HCT116 (cell line): ENCODE results near the gene IRAK1BP1. TPM values are rescaled to one million over a fixed set of nuclear protein-coding genes. Genes with fewer than 3 reads are reported as not detected.

Experiments
- ATAC-seq: fragments of 200-7000 bp; cut with Tn5 transposase; 2 replicates; pipeline ENCODE4 v1.9.1; 2020; ENCODE audit warnings: mild to moderate bottlenecking, moderate library complexity
- BruUV-seq: library from RNA; stranded (reverse); fragments of 400-500 nt; replicated peaks from 2 replicates; lab custom pipeline; 2021; lab: Mats Ljungman, UMichigan
- CTCF ChIA-PET: fragments of 300-600 bp; sonication (Branson Sonifier 250); formaldehyde crosslinking; loops from one replicate; lab custom pipeline; 2021; ENCODE audit warnings: antibody characterized with exemption; lab: Charles Lee
- POLR2A ChIA-PET: fragments of 300-600, 350-600 bp; sonication (Branson Sonifier 250); formaldehyde crosslinking; loops from one replicate; lab custom pipeline; 2021; ENCODE audit warnings: antibody characterized with exemption; lab: Charles Lee
- RAD21 ChIA-PET, 2 experiments: fragments of 300-600 bp; sonication (Branson Sonifier 250); formaldehyde crosslinking; loops; one replicate each; lab custom pipeline; 2023; ENCODE audit warnings: low total read pairs in 2 of 2; ENCODE audit not compliant: uncharacterized antibody in 2 of 2, unreplicated experiment in 2 of 2, low non-redundant PET in 1 of 2; lab: Charles Lee
- DNase-seq: peaks from one replicate; pipeline ENCODE4 v3.0.0-alpha.2; 2010; ENCODE audit warnings: low read depth, low spot score
- H2AFZ ChIP-seq: fragments of 200-600 bp; shearing (Covaris generic), sonication (generic); 2 replicates; pipeline ENCODE4 v1.6.1; 2017; ENCODE audit warnings: low read depth, mixed run types, mixed read lengths, antibody characterized with exemption, low read length; ENCODE audit not compliant: poor library complexity, severe bottlenecking
- H3K27ac ChIP-seq: 2 replicates; pipeline ENCODE4 v1.5.1; 2012; ENCODE audit warnings: low read depth, low read length
- H3K27me3 ChIP-seq: fragments of 200-600 bp; sonication (generic); 2 replicates; pipeline ENCODE4 v1.6.1; 2016; ENCODE audit warnings: mixed run types, low read length, mixed read lengths; ENCODE audit not compliant: insufficient read depth
- H3K36me3 ChIP-seq, 2 experiments: fragments of 200-500 bp in 1 of 2; fragments of 200-600 bp in 1 of 2; sonication (Bioruptor generic) in 1 of 2; sonication (generic) in 1 of 2; 2 replicates each; pipeline versions ENCODE4 v1.5.1 to v1.6.1; 2014 to 2016; ENCODE audit warnings: low read length in 2 of 2, inconsistent platforms in 1 of 2, mixed read lengths in 1 of 2, mixed run types in 1 of 2; ENCODE audit not compliant: insufficient read depth in 2 of 2, control insufficient read depth in 1 of 2
- H3K4me1 ChIP-seq, 2 experiments: fragments of 200-600 bp in 1 of 2; sonication (generic) in 1 of 2; 2 replicates each; pipeline versions ENCODE4 v1.5.1 to v1.6.1; 2012 to 2017; ENCODE audit warnings: low read length in 2 of 2, inconsistent platforms in 1 of 2, mild to moderate bottlenecking in 1 of 2, mixed read lengths in 1 of 2, mixed run types in 1 of 2, moderate library complexity in 1 of 2; ENCODE audit not compliant: insufficient read depth in 2 of 2, control insufficient read depth in 1 of 2
- H3K4me2 ChIP-seq: fragments of 200-600 bp; sonication (generic); 2 replicates; pipeline ENCODE4 v1.6.1; 2017; ENCODE audit warnings: mixed run types, low read length, mixed read lengths
- H3K4me3 ChIP-seq, 2 experiments: fragments of 200-600 bp in 1 of 2; sonication (generic) in 1 of 2; replicated peaks in 1 of 2; 2 replicates each; pipeline ENCODE4 v1.5.1; 2011 to 2016; ENCODE audit warnings: low read length in 2 of 2, control low read depth in 1 of 2, low read depth in 1 of 2, mild to moderate bottlenecking in 1 of 2, mixed read lengths in 1 of 2, mixed run types in 1 of 2
- H3K79me2 ChIP-seq: fragments of 200-600 bp; sonication (generic); 2 replicates; pipeline ENCODE4 v1.6.1; 2017; ENCODE audit warnings: mild to moderate bottlenecking, mixed run types, low read length, moderate library complexity, mixed read lengths; ENCODE audit not compliant: insufficient read depth
- H3K9ac ChIP-seq: fragments of 200-600 bp; sonication (generic); 2 replicates; pipeline ENCODE4 v1.6.1; 2016; ENCODE audit warnings: low read length, mixed read lengths
- H3K9me2 ChIP-seq: fragments of 200-600 bp; sonication (generic), shearing (Covaris generic); 2 replicates; pipeline ENCODE4 v1.6.1; 2017; ENCODE audit warnings: mixed run types, mild to moderate bottlenecking, moderate library complexity; ENCODE audit not compliant: insufficient read depth
- H3K9me3 ChIP-seq, 2 experiments: fragments of 200-500 bp in 1 of 2; fragments of 200-600 bp in 1 of 2; sonication (Bioruptor generic) in 1 of 2; sonication (generic) in 1 of 2; 2 replicates each; pipeline ENCODE4 v1.6.1; 2014 to 2017; ENCODE audit warnings: low read length in 2 of 2, mixed read lengths in 2 of 2, inconsistent platforms in 1 of 2, low read depth in 1 of 2, mild to moderate bottlenecking in 1 of 2, mixed run types in 1 of 2, moderate library complexity in 1 of 2; ENCODE audit not compliant: control insufficient read depth in 1 of 2, insufficient read depth in 1 of 2
- H4K20me1 ChIP-seq: fragments of 200-600 bp; sonication (generic), shearing (Covaris generic); 2 replicates; pipeline ENCODE4 v1.6.1; 2017; ENCODE audit warnings: mixed run types, mild to moderate bottlenecking, moderate library complexity; ENCODE audit not compliant: insufficient read depth
- CEBPB ChIP-seq: IDR thresholded peaks from 2 replicates; pipeline ENCODE4 v1.6.1; 2012; ENCODE audit warnings: low read depth
- JUND ChIP-seq: IDR thresholded peaks from 2 replicates; pipeline ENCODE4 v1.6.1; 2012
- RAD21 ChIP-seq: IDR thresholded peaks from 2 replicates; pipeline ENCODE4 v1.6.1; 2012; ENCODE audit warnings: low read depth, mild to moderate bottlenecking
- intact Hi-C: fragments of 100-400 bp; cut with micrococcal nuclease; formaldehyde crosslinking; loops from 2 replicates; pipeline ENCODE4 v1.10.0; 2022
- total RNA-seq: library from RNA; stranded (reverse); gene quantifications from one replicate; pipeline ENCODE4 v1.2.1, GENCODE V29; 2021; ENCODE audit not compliant: unreplicated experiment
- TF ChIP-seq, protein P1 (sequence below), 3 experiments: fragments of 200-600 bp in 1 of 3; sonication (generic) in 1 of 3; IDR thresholded peaks in 2 of 3; conservative IDR thresholded peaks in 1 of 3; 2 replicates each; pipeline ENCODE4 v1.5.1; 2012 to 2017; ENCODE audit warnings: low read depth in 2 of 3, low read length in 2 of 3, antibody characterized with exemption in 1 of 3, borderline replicate concordance in 1 of 3, control low read depth in 1 of 3, mild to moderate bottlenecking in 1 of 3, mixed read lengths in 1 of 3, mixed run types in 1 of 3, moderate library complexity in 1 of 3; ENCODE audit not compliant: insufficient read depth in 1 of 3

IRAK1BP1 gene
- total RNA-seq, 1 experiment from 2014 or later: 5.4 TPM

GRCh38 chr6:78835817-78836216 is 31.5 kb upstream of the IRAK1BP1 start:
- no peak overlapping the region for H3K9ac ChIP-seq
- no peak overlapping the region for H3K4me2 ChIP-seq
- no peaks in the 10 kb centered on the region for H3K36me3 ChIP-seq
- H3K9me2 ChIP-seq: no peaks in the 10 kb centered on the region
- no peaks in the 10 kb centered on the region for H3K4me1 ChIP-seq
- H2AFZ ChIP-seq: no peak overlapping the region
- DNase-seq (no peak), ATAC-seq (no peak)
- ChIA-PET RAD21 (no interaction called here), POLR2A (no interaction called here), CTCF (no interaction called here)
- H3K27me3 ChIP-seq: no peaks in the 10 kb centered on the region
- H4K20me1 ChIP-seq: no peaks in the 10 kb centered on the region
- no peaks in the 10 kb centered on the region for H3K9me3 ChIP-seq
- H3K79me2 ChIP-seq: no peaks in the 10 kb centered on the region
- intact Hi-C loops: no loop called here
- BruUV-seq: no TSS peak
- H3K4me3 ChIP-seq: no peak overlapping the region
- H3K27ac ChIP-seq: no peak overlapping the region
- peak; percentile 43; the same call in 1 of the 2 replicates for TF ChIP-seq RAD21
- TF ChIP-seq, protein P1, sequence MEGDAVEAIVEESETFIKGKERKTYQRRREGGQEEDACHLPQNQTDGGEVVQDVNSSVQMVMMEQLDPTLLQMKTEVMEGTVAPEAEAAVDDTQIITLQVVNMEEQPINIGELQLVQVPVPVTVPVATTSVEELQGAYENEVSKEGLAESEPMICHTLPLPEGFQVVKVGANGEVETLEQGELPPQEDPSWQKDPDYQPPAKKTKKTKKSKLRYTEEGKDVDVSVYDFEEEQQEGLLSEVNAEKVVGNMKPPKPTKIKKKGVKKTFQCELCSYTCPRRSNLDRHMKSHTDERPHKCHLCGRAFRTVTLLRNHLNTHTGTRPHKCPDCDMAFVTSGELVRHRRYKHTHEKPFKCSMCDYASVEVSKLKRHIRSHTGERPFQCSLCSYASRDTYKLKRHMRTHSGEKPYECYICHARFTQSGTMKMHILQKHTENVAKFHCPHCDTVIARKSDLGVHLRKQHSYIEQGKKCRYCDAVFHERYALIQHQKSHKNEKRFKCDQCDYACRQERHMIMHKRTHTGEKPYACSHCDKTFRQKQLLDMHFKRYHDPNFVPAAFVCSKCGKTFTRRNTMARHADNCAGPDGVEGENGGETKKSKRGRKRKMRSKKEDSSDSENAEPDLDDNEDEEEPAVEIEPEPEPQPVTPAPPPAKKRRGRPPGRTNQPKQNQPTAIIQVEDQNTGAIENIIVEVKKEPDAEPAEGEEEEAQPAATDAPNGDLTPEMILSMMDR (IDR thresholded peaks at IDR 0.05 in 2 of 3, conservative IDR thresholded peaks at IDR 0.05 in 1 of 3; ENCODE audit: borderline replicate concordance in 1 of 3, insufficient read depth in 1 of 3, low read depth in 2 of 3, low read length in 2 of 3): peak in 1 of 3 experiments; percentile 25; a peak in 1 of 6 replicates
- TF ChIP-seq CEBPB: no peak
- TF ChIP-seq, all 23 proteins: peak for 2

- intact Hi-C loops: no loop called here
- RAD21 ChIA-PET: no interaction called here
- no peaks in the 10 kb centered on the region for H3K9me2 ChIP-seq
- CTCF ChIA-PET: no interaction called here
- H3K79me2 ChIP-seq: no peaks in the 10 kb centered on the region
- no peaks in the 10 kb centered on the region for H3K4me1 ChIP-seq
- H3K4me2 ChIP-seq: no peak overlapping the region
- H4K20me1 ChIP-seq: no peaks in the 10 kb centered on the region
- H3K36me3 ChIP-seq: no peaks in the 10 kb centered on the region
- no peak overlapping the region for H3K4me3 ChIP-seq
- H3K27me3 ChIP-seq: no peaks in the 10 kb centered on the region
- BruUV-seq: no TSS peak
- DNase-seq (no peak), ATAC-seq (no peak)
- POLR2A ChIA-PET: no interaction called here
- no peak for TF ChIP-seq JUND
- H3K27ac ChIP-seq: no peak overlapping the region
- H3K9me3 ChIP-seq: no peaks in the 10 kb centered on the region
- H3K9ac ChIP-seq: no peak overlapping the region
- H2AFZ ChIP-seq: no peak overlapping the region
Observed at GRCh38 chr6:78836598-78836997, 30.8 kb upstream of the IRAK1BP1 start.
